ENCODE measurements around the gene MARCHF10.

DNA sequence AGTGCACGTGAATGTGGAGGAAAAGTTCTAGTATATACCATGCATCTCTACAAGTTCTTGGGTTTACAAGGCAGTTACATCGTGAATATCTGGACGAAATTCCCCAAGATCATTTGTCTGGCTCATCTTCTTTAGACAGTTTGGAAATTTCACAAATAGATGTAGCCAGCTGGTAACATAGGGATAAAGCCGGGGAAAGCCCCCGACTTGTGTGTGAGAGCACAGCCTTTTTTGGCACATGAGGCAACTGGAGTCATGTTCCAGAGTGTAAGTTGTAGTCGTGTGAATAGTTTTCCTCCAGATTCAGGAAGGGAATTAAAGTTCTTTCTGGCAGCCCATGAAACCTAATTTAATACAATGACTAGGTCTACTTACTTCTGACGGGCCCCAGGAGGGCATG is 62.3 kb downstream of the MARCHF10 start:
- TF ChIP-seq SALL2 (CRISPR knock-in tag; IDR thresholded peaks at IDR 0.05) (no peak), CEBPB (IDR thresholded peaks at IDR 0.05; ENCODE audit: borderline replicate concordance, low read depth, low read length) (no peak), TCF7L2 (IDR thresholded peaks at IDR 0.05; ENCODE audit: low read depth, low read length) (no peak)
- TF ChIP-seq, protein P1, sequence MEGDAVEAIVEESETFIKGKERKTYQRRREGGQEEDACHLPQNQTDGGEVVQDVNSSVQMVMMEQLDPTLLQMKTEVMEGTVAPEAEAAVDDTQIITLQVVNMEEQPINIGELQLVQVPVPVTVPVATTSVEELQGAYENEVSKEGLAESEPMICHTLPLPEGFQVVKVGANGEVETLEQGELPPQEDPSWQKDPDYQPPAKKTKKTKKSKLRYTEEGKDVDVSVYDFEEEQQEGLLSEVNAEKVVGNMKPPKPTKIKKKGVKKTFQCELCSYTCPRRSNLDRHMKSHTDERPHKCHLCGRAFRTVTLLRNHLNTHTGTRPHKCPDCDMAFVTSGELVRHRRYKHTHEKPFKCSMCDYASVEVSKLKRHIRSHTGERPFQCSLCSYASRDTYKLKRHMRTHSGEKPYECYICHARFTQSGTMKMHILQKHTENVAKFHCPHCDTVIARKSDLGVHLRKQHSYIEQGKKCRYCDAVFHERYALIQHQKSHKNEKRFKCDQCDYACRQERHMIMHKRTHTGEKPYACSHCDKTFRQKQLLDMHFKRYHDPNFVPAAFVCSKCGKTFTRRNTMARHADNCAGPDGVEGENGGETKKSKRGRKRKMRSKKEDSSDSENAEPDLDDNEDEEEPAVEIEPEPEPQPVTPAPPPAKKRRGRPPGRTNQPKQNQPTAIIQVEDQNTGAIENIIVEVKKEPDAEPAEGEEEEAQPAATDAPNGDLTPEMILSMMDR (CRISPR knock-in tag; IDR thresholded peaks at IDR 0.05): no peak
